ENCODE results near the gene OSBPL6. TPM values are rescaled to one million over a fixed set of nuclear protein-coding genes. Genes with fewer than 3 reads are reported as not detected.

Gene OSBPL6
- total and polyA plus RNA-seq, 2 of the 13 experiments (the other 11 are each of a cell fraction or from before 2014, with no cell fraction given): 0.03 to 0.11 TPM

DNA sequence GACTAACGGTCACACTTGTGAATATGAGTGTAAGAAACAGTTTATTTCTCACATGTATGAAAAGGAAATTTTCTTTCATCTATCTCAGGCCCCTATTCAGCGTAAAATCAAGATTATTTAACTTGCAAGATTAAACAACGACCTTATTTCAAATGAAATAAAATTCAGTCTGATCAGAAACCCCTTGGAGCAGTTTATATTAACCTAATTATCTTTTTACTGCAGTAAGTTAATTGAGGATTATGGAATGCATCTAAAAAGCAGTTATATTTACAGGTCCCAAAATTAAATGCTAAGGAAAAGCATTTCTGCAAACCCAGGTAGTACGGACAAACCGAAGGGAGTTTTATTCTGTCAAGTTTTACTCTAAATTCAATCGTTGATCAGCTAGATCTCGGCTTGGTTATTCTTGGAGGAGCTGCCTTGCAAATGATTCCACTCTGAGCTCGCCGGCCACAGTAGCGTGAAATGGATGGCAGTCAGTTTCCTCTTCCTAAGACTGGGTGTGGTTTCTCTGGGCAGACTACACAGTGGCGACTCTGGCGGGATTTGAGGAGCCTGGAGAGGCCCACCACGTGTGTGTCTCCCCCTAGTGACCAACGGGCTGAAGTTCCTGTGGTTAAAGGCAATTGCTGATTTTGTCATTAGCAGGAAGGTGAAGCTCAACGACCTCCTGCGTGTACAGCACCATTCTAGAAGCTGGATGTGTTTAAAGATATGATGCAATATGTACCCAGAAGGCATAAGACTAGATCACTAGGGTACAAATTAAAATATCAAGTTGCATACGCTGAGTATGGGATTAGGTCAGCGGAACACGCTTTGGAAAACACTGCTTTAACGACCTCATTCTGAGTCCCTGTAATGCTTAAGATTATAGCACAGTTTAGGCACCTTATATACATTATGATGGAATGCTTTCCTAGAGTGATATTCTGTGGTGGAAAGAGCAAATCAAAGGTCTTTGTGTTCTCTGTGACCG lies 220.2 kb downstream of the OSBPL6 start (continued):
- TF ChIP-seq, protein P1, sequence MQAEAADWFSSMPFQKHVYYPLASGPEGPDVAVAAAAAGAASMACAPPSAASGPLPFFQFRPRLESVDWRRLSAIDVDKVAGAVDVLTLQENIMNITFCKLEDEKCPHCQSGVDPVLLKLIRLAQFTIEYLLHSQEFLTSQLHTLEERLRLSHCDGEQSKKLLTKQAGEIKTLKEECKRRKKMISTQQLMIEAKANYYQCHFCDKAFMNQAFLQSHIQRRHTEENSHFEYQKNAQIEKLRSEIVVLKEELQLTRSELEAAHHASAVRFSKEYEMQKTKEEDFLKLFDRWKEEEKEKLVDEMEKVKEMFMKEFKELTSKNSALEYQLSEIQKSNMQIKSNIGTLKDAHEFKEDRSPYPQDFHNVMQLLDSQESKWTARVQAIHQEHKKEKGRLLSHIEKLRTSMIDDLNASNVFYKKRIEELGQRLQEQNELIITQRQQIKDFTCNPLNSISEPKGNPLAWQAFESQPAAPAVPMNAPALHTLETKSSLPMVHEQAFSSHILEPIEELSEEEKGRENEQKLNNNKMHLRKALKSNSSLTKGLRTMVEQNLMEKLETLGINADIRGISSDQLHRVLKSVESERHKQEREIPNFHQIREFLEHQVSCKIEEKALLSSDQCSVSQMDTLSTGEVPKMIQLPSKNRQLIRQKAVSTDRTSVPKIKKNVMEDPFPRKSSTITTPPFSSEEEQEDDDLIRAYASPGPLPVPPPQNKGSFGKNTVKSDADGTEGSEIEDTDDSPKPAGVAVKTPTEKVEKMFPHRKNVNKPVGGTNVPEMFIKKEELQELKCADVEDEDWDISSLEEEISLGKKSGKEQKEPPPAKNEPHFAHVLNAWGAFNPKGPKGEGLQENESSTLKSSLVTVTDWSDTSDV (CRISPR knock-in tag; IDR thresholded peaks at IDR 0.05): no peak
- TF ChIP-seq, protein P2, sequence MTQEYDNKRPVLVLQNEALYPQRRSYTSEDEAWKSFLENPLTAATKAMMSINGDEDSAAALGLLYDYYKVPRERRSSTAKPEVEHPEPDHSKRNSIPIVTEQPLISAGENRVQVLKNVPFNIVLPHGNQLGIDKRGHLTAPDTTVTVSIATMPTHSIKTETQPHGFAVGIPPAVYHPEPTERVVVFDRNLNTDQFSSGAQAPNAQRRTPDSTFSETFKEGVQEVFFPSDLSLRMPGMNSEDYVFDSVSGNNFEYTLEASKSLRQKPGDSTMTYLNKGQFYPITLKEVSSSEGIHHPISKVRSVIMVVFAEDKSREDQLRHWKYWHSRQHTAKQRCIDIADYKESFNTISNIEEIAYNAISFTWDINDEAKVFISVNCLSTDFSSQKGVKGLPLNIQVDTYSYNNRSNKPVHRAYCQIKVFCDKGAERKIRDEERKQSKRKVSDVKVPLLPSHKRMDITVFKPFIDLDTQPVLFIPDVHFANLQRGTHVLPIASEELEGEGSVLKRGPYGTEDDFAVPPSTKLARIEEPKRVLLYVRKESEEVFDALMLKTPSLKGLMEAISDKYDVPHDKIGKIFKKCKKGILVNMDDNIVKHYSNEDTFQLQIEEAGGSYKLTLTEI (CRISPR knock-in tag; conservative IDR thresholded peaks at IDR 0.05): no peak
- TF ChIP-seq, protein P3, sequence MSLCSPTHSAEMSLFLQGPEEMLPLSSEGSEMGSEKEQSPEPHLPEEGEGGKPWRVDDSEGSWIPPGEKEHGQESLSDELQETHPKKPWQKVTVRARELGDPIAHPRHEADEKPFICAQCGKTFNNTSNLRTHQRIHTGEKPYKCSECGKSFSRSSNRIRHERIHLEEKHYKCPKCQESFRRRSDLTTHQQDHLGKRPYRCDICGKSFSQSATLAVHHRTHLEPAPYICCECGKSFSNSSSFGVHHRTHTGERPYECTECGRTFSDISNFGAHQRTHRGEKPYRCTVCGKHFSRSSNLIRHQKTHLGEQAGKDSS (CRISPR knock-in tag; IDR thresholded peaks at IDR 0.05; ENCODE audit: borderline replicate concordance, low read depth): no peak
- TF ChIP-seq ZNF570 (CRISPR knock-in tag; IDR thresholded peaks at IDR 0.05; ENCODE audit: borderline replicate concordance) (no peak), ZFP36 (IDR thresholded peaks at IDR 0.05; ENCODE audit: borderline replicate concordance, low read depth, low read length, partially characterized antibody) (peak; percentile 14), ZNF598 (CRISPR knock-in tag; IDR thresholded peaks at IDR 0.05; ENCODE audit: borderline replicate concordance) (no peak), ZNF557 (CRISPR knock-in tag; IDR thresholded peaks at IDR 0.05) (no peak), HOXA5 (CRISPR knock-in tag; IDR thresholded peaks at IDR 0.05) (no peak), EEA1 (CRISPR knock-in tag; IDR thresholded peaks at IDR 0.05; ENCODE audit: borderline replicate concordance) (no peak), ZNF180 (CRISPR knock-in tag; IDR thresholded peaks at IDR 0.05; ENCODE audit: borderline replicate concordance, low read depth) (no peak), GFI1 (CRISPR knock-in tag; IDR thresholded peaks at IDR 0.05; ENCODE audit: borderline replicate concordance) (0 out of 2 replicates have a peak, but pooled peaks have one; percentile 23), FOXO1 (CRISPR knock-in tag; IDR thresholded peaks at IDR 0.05) (peak; percentile 40; the same call in 1 of the 2 replicates), FIP1L1 (IDR thresholded peaks at IDR 0.05; ENCODE audit: borderline replicate concordance, insufficient read depth, low read depth, low read length) (no peak), ZNF441 (CRISPR knock-in tag; IDR thresholded peaks at IDR 0.05; ENCODE audit: borderline replicate concordance) (0 out of 2 replicates have a peak, but pooled peaks have one; percentile 23), XBP1 (CRISPR knock-in tag; IDR thresholded peaks at IDR 0.05) (no peak), IKZF4 (CRISPR knock-in tag; IDR thresholded peaks at IDR 0.05; ENCODE audit: borderline replicate concordance, low read depth, not compliant biosample characterization) (peak; percentile 51), ISX (CRISPR knock-in tag; conservative IDR thresholded peaks at IDR 0.05) (no peak)
- TF ChIP-seq, protein P4, sequence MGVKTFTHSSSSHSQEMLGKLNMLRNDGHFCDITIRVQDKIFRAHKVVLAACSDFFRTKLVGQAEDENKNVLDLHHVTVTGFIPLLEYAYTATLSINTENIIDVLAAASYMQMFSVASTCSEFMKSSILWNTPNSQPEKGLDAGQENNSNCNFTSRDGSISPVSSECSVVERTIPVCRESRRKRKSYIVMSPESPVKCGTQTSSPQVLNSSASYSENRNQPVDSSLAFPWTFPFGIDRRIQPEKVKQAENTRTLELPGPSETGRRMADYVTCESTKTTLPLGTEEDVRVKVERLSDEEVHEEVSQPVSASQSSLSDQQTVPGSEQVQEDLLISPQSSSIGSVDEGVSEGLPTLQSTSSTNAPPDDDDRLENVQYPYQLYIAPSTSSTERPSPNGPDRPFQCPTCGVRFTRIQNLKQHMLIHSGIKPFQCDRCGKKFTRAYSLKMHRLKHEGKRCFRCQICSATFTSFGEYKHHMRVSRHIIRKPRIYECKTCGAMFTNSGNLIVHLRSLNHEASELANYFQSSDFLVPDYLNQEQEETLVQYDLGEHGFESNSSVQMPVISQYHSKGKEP (CRISPR knock-in tag; IDR thresholded peaks at IDR 0.05): 0 out of 2 replicates have a peak, but pooled peaks have one; percentile 59
- TF ChIP-seq, protein P5, sequence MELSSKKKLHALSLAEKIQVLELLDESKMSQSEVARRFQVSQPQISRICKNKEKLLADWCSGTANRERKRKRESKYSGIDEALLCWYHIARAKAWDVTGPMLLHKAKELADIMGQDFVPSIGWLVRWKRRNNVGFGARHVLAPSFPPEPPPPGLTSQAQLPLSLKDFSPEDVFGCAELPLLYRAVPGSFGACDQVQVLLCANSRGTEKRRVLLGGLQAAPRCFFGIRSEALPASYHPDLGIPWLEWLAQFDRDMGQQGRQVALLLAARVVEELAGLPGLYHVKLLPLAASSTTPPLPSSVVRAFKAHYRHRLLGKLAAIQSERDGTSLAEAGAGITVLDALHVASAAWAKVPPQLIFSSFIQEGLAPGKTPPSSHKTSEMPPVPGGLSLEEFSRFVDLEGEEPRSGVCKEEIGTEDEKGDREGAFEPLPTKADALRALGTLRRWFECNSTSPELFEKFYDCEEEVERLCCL (CRISPR knock-in tag; IDR thresholded peaks at IDR 0.05; ENCODE audit: borderline replicate concordance): no peak
